HG03066 (cell line): ENCODE measurements around the gene SLC39A8.
A peak's percentile ranks its signal among the peaks of the same experiment; 100 is the strongest.

Experiments used
- ATAC-seq: cut with Tn5 transposase; IDR thresholded peaks from one replicate; pipeline ENCODE4 v1.9.1; 2021; ENCODE audit warnings: low read depth; ENCODE audit not compliant: unreplicated experiment

The SLC39A8 gene

GRCh38 chr4:102342404-102343074, 2.7 kb downstream of the SLC39A8 start:
- no peak for ATAC-seq

GRCh38 chr4:102341201-102341600, 4.1 kb downstream of the SLC39A8 start:
- ATAC-seq: no peak

- ATAC-seq: no peak
Observed at GRCh38 chr4:102339018-102339417, 6.3 kb downstream of the SLC39A8 start.

- ATAC-seq: no peak
Observed at GRCh38 chr4:102338405-102338804, 6.9 kb downstream of the SLC39A8 start.

- ATAC-seq: no peak
Observed at GRCh38 chr4:102335616-102336015, 9.7 kb downstream of the SLC39A8 start.

- no peak for ATAC-seq
Observed at GRCh38 chr4:102334624-102335023, 10.7 kb downstream of the SLC39A8 start.

- no peak for ATAC-seq
Observed at GRCh38 chr4:102333787-102334186, 11.5 kb downstream of the SLC39A8 start.

- ATAC-seq: no peak
Observed at GRCh38 chr4:102328045-102328444, 17.2 kb downstream of the SLC39A8 start.

- ATAC-seq: no peak
Observed at GRCh38 chr4:102326951-102327350, 18.3 kb downstream of the SLC39A8 start.

- no peak for ATAC-seq
Observed at GRCh38 chr4:102324730-102325129, 20.6 kb downstream of the SLC39A8 start.

GRCh38 chr4:102322736-102323135, 22.5 kb downstream of the SLC39A8 start:
- no peak for ATAC-seq

GRCh38 chr4:102321260-102321995, 23.9 kb downstream of the SLC39A8 start:
- peak; percentile 96 for ATAC-seq

GRCh38 chr4:102319594-102319993, 25.7 kb downstream of the SLC39A8 start:
- no peak for ATAC-seq

GRCh38 chr4:102318526-102318925, 26.8 kb downstream of the SLC39A8 start:
- no peak for ATAC-seq

- no peak for ATAC-seq
Observed at GRCh38 chr4:102318105-102318504, 27.2 kb downstream of the SLC39A8 start.

GRCh38 chr4:102317459-102317858, 27.8 kb downstream of the SLC39A8 start:
- no peak for ATAC-seq

- no peak for ATAC-seq
Observed at GRCh38 chr4:102316585-102316984, 28.7 kb downstream of the SLC39A8 start.

GRCh38 chr4:102315532-102315931, 29.8 kb downstream of the SLC39A8 start:
- ATAC-seq: no peak

GRCh38 chr4:102312417-102312816, 32.9 kb downstream of the SLC39A8 start:
- no peak for ATAC-seq

- ATAC-seq: no peak
Observed at GRCh38 chr4:102311912-102312311, 33.4 kb downstream of the SLC39A8 start.

GRCh38 chr4:102311407-102311806, 33.9 kb downstream of the SLC39A8 start:
- no peak for ATAC-seq
